H9 (cell line): Measurements from ENCODE around the gene ITGB3. TPM values are rescaled to one million over a fixed set of nuclear protein-coding genes. Genes with fewer than 3 reads are reported as not detected.
A peak's percentile ranks its signal among the peaks of the same experiment; 100 is the strongest.

Source experiments
- DNase-seq: peaks from one replicate; pipeline ENCODE4 v3.0.0-alpha.2; 2017
- H2AFZ ChIP-seq: one replicate; pipeline ENCODE4 v1.6.1; 2013; ENCODE audit warnings: mild to moderate bottlenecking, low read length, control low read depth, moderate library complexity
- H2AK5ac ChIP-seq: 2 replicates; pipeline ENCODE4 v1.6.1; 2013; ENCODE audit warnings: low read length, control low read depth, mixed read lengths; ENCODE audit not compliant: insufficient read length
- H2BK120ac ChIP-seq: one replicate; pipeline ENCODE4 v1.6.1; 2013; ENCODE audit warnings: low read depth, mild to moderate bottlenecking, low read length, control low read depth, inconsistent platforms; ENCODE audit not compliant: poor library complexity, severe bottlenecking
- H2BK12ac ChIP-seq: 2 replicates; pipeline ENCODE4 v1.6.1; 2013; ENCODE audit warnings: low read length, control low read depth, mixed read lengths, low read depth; ENCODE audit not compliant: insufficient read length
- H2BK15ac ChIP-seq: 2 replicates; pipeline ENCODE4 v1.6.1; 2013; ENCODE audit warnings: low read depth, low read length, control low read depth
- H2BK20ac ChIP-seq: one replicate; pipeline ENCODE4 v1.6.1; 2013; ENCODE audit warnings: low read depth, mild to moderate bottlenecking, low read length, control low read depth, inconsistent platforms; ENCODE audit not compliant: poor library complexity, severe bottlenecking
- H2BK5ac ChIP-seq: 2 replicates; pipeline ENCODE4 v1.6.1; 2013; ENCODE audit warnings: low read length, control low read depth, mixed read lengths; ENCODE audit not compliant: insufficient read length
- H3K14ac ChIP-seq: 2 replicates; pipeline ENCODE4 v1.6.1; 2013; ENCODE audit warnings: low read length, control low read depth; ENCODE audit not compliant: insufficient read depth
- H3K18ac ChIP-seq: 2 replicates; pipeline ENCODE4 v1.6.1; 2013; ENCODE audit warnings: low read depth, mild to moderate bottlenecking, mixed read lengths, low read length, control low read depth; ENCODE audit not compliant: insufficient read length
- H3K23ac ChIP-seq: 2 replicates; pipeline ENCODE4 v1.6.1; 2013; ENCODE audit warnings: low read length, control low read depth, mixed read lengths, low read depth; ENCODE audit not compliant: insufficient read length
- H3K23me2 ChIP-seq: 2 replicates; pipeline ENCODE4 v1.6.1; 2013; ENCODE audit warnings: low read depth, mild to moderate bottlenecking, mixed read lengths, low read length, control low read depth; ENCODE audit not compliant: insufficient read length, poor library complexity, severe bottlenecking
- H3K27ac ChIP-seq: 2 replicates; pipeline ENCODE4 v1.5.1; 2013; ENCODE audit warnings: low read length, control low read depth, mixed read lengths, low read depth; ENCODE audit not compliant: insufficient read length
- H3K27me3 ChIP-seq: 2 replicates; pipeline ENCODE4 v1.6.1; 2013; ENCODE audit warnings: low read length, control low read depth, inconsistent platforms; ENCODE audit not compliant: insufficient read depth
- H3K4ac ChIP-seq: 2 replicates; pipeline ENCODE4 v1.6.1; 2013; ENCODE audit warnings: low read depth, mild to moderate bottlenecking, control low read depth, inconsistent platforms, low read length, moderate library complexity
- H3K4me1 ChIP-seq: 2 replicates; pipeline ENCODE4 v1.6.1; 2013; ENCODE audit warnings: low read length, control low read depth, inconsistent platforms; ENCODE audit not compliant: insufficient read depth
- H3K4me2 ChIP-seq: 2 replicates; pipeline ENCODE4 v1.6.1; 2013; ENCODE audit warnings: low read length, control low read depth, mixed read lengths; ENCODE audit not compliant: insufficient read length, insufficient read depth
- H3K56ac ChIP-seq: 2 replicates; pipeline ENCODE4 v1.6.1; 2013; ENCODE audit warnings: low read depth, mild to moderate bottlenecking, mixed read lengths, low read length, control low read depth; ENCODE audit not compliant: insufficient read length
- H3K79me1 ChIP-seq: 2 replicates; pipeline ENCODE4 v1.6.1; 2013; ENCODE audit warnings: low read depth, mild to moderate bottlenecking, moderate library complexity, low read length, control low read depth, inconsistent platforms; ENCODE audit not compliant: insufficient read depth, poor library complexity, severe bottlenecking
- H3K79me2 ChIP-seq: 2 replicates; pipeline ENCODE4 v1.6.1; 2013; ENCODE audit warnings: low read length, control low read depth, inconsistent platforms; ENCODE audit not compliant: insufficient read depth
- H3K9ac ChIP-seq: 2 replicates; pipeline ENCODE4 v1.6.1; 2013; ENCODE audit warnings: low read length, control low read depth, mixed read lengths; ENCODE audit not compliant: insufficient read length; ENCODE audit errors: extremely low read depth
- H3K9me3 ChIP-seq: one replicate; pipeline ENCODE4 v1.6.1; 2013; ENCODE audit warnings: low read depth, low read length, inconsistent platforms; ENCODE audit not compliant: control insufficient read depth
- H3T11ph ChIP-seq: one replicate; pipeline ENCODE4 v1.6.1; 2013; ENCODE audit warnings: mild to moderate bottlenecking, low read length, control low read depth, inconsistent platforms
- H4K20me1 ChIP-seq: one replicate; pipeline ENCODE4 v1.6.1; 2013; ENCODE audit not compliant: control insufficient read depth, insufficient read length, insufficient read depth
- H4K5ac ChIP-seq: 2 replicates; pipeline ENCODE4 v1.6.1; 2013; ENCODE audit warnings: low read depth, mild to moderate bottlenecking, mixed read lengths, low read length, control low read depth; ENCODE audit not compliant: insufficient read length
- H4K8ac ChIP-seq: replicated peaks from 2 replicates; pipeline ENCODE4 v1.6.1; 2013; ENCODE audit warnings: low read length, control low read depth, mixed read lengths, low read depth; ENCODE audit not compliant: insufficient read length
- H4K91ac ChIP-seq: 2 replicates; pipeline ENCODE4 v1.6.1; 2013; ENCODE audit warnings: low read depth, mild to moderate bottlenecking, moderate library complexity, mixed read lengths, low read length, control low read depth; ENCODE audit not compliant: insufficient read length
- H3K27ac Mint-ChIP-seq, 3 experiments: 2 replicates in 2 of 3; 3 replicates in 1 of 3; pipeline ENCODE4 v1.8.0; 2020 to 2021; ENCODE audit warnings: mixed read lengths in 3 of 3, mild to moderate bottlenecking in 1 of 3, moderate library complexity in 1 of 3
- H3K27me3 Mint-ChIP-seq: 2 replicates; pipeline ENCODE4 v1.8.0; 2021; ENCODE audit warnings: low read depth, mild to moderate bottlenecking, moderate library complexity, mixed read lengths
- H3K36me3 Mint-ChIP-seq, 3 experiments: 2 replicates in 2 of 3; 3 replicates in 1 of 3; pipeline ENCODE4 v1.8.0; 2020 to 2021; ENCODE audit warnings: low read depth in 3 of 3, mixed read lengths in 3 of 3; ENCODE audit not compliant: insufficient read depth in 1 of 3
- H3K4me1 Mint-ChIP-seq, 2 experiments: 2 replicates each; pipeline ENCODE4 v1.8.0; 2020; ENCODE audit warnings: mixed read lengths in 2 of 2
- H3K4me3 Mint-ChIP-seq, 2 experiments: 2 replicates in 1 of 2; 3 replicates in 1 of 2; pipeline ENCODE4 v1.8.0; 2020 to 2021; ENCODE audit warnings: mild to moderate bottlenecking in 2 of 2, mixed read lengths in 2 of 2, moderate library complexity in 1 of 2
- H3K9me3 Mint-ChIP-seq, 2 experiments: 2 replicates in 1 of 2; 3 replicates in 1 of 2; pipeline ENCODE4 v1.8.0; 2020; ENCODE audit warnings: mild to moderate bottlenecking in 2 of 2, mixed read lengths in 2 of 2, moderate library complexity in 1 of 2
- WGBS: extraction: QIAGEN DNeasy Blood & Tissue Kit; methylation state at CpG from one replicate; pipeline ENCODE4 v1.1.7; 2013; ENCODE audit warnings: missing lambda C conversion rate, low lambda C conversion rate, mixed read lengths; ENCODE audit not compliant: insufficient read length; ENCODE audit errors: extremely low coverage; 5-methylcytosine and 5-hydroxymethylcytosine counted together
- total RNA-seq: library from RNA; stranded (reverse); gene quantifications from 2 replicates; pipeline ENCODE4 v1.2.1, GENCODE V29; 2021
- TF ChIP-seq, protein P1 (sequence below): fragments of 200-600 bp; sonication (generic); conservative IDR thresholded peaks from 3 replicates; pipeline ENCODE4 v1.8.0; 2021; ENCODE audit warnings: antibody characterized with exemption, mild to moderate bottlenecking

Gene ITGB3
- total RNA-seq, 1 experiment from 2014 or later: not detected

DNA sequence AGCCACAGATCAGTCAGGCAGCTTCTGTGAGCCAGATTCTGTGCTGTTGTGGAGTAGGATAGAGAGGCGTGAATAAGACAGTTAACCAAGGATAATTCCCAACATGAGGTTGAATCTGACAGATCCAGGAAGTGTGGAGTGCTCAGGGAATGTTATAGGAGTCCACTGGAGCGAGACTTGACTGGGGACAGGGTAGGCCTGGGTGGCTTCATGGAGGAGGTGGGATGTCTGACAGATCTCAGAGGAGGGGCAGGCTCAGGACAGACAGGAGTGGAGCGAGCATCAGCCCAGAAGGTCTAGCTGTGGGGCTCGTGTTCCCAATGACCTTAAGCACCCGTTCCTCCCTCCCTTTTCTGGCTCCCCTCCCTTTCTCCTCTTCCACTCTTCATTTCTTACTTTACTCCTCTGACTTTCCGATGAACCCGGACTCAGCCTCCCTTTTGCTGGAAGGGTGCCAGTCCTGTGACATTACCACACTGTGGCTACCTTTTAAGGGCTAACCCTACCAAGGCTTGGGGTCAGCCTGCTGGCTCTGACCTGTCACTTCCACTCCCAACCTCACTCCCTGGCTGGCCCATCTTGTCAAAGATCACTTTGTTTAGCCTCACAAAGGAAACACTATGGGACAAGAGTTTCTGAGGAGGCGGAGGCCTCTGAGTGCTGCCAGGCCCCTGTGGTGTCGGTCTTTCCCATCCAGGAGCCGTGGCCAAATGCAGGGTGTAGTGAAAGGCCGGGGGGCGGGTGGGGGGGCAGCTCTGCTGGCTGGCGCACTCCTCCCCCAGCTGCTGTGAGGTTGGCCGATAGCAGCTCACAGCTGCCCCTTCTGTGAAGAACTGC lies 41.6 kb downstream of the ITGB3 start:
- Histone ChIP-seq H4K91ac (no peak overlapping the region), H3K56ac (no peak overlapping the region), H3K4ac (no peak overlapping the region), H3K23ac (no peak overlapping the region), H3K9me3 (no peaks in the 10 kb centered on the region), H3K9ac (no peak overlapping the region), H4K8ac (no peak overlapping the region), H3K4me1 (no peaks in the 10 kb centered on the region), H3K27me3 (no peaks in the 10 kb centered on the region), H2BK5ac (no peak overlapping the region), H3K14ac (no peak overlapping the region), H2BK120ac (no peak overlapping the region), H2AK5ac (no peak overlapping the region), H3K79me1 (no peaks in the 10 kb centered on the region), H3K23me2 (no peaks in the 10 kb centered on the region), H3K18ac (no peak overlapping the region), H4K5ac (no peak overlapping the region), H3K27ac (no peak overlapping the region), H2BK20ac (no peak overlapping the region), H2BK15ac (no peak overlapping the region), H4K20me1 (no peaks in the 10 kb centered on the region), H2AFZ (no peak overlapping the region), H3K79me2 (no peaks in the 10 kb centered on the region), H3T11ph (no peak overlapping the region), H3K4me2 (no peak overlapping the region), H2BK12ac (no peak overlapping the region)
- peaks cover 15 to 21% of the 10 kb centered on the region in 2 experiments for H3K4me1 Mint-ChIP-seq
- peaks cover 3% of the 10 kb centered on the region for H3K27me3 Mint-ChIP-seq
- WGBS: no CpG with 5 or more reads among the region's 14 CpGs
- no peaks in the 10 kb centered on the region; a peak in 1 of 7 replicates for H3K36me3 Mint-ChIP-seq
- no peak for DNase-seq
- no peaks in the 10 kb centered on the region for H3K9me3 Mint-ChIP-seq
- no peak overlapping the region for H3K4me3 Mint-ChIP-seq
- H3K27ac Mint-ChIP-seq: peak overlapping the region in 1 of 3 experiments; percentile 65; a peak in 2 of 7 replicates
- TF ChIP-seq, protein P1, sequence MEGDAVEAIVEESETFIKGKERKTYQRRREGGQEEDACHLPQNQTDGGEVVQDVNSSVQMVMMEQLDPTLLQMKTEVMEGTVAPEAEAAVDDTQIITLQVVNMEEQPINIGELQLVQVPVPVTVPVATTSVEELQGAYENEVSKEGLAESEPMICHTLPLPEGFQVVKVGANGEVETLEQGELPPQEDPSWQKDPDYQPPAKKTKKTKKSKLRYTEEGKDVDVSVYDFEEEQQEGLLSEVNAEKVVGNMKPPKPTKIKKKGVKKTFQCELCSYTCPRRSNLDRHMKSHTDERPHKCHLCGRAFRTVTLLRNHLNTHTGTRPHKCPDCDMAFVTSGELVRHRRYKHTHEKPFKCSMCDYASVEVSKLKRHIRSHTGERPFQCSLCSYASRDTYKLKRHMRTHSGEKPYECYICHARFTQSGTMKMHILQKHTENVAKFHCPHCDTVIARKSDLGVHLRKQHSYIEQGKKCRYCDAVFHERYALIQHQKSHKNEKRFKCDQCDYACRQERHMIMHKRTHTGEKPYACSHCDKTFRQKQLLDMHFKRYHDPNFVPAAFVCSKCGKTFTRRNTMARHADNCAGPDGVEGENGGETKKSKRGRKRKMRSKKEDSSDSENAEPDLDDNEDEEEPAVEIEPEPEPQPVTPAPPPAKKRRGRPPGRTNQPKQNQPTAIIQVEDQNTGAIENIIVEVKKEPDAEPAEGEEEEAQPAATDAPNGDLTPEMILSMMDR: no peak
